RWPE2 (cell line): ENCODE measurements around the gene RALA.
A peak's percentile ranks its signal among the peaks of the same experiment; 100 is the strongest.

Experiments used
- ATAC-seq: fragments of 200-7000 bp; cut with Tn5 transposase; 3 replicates; pipeline ENCODE4 v1.9.1; 2021; ENCODE audit warnings: low read depth
- DNase-seq: peaks from one replicate; pipeline ENCODE4 v3.0.0-alpha.2; 2020; ENCODE audit warnings: low spot score
- H3K27ac ChIP-seq: fragments of 450-650 bp; 2 replicates; pipeline ENCODE4 v1.5.1; 2017; ENCODE audit warnings: mild to moderate bottlenecking; ENCODE audit not compliant: poor library complexity, severe bottlenecking
- H3K27me3 ChIP-seq: fragments of 250-450 bp; sonication (Bioruptor Pico); 2 replicates; pipeline ENCODE4 v1.5.1; 2021; ENCODE audit warnings: mild to moderate bottlenecking, moderate library complexity; ENCODE audit not compliant: insufficient read depth, poor library complexity, severe bottlenecking
- H3K36me3 ChIP-seq: fragments of 250-450 bp; sonication (Bioruptor Pico); 2 replicates; pipeline ENCODE4 v1.5.1; 2020; ENCODE audit warnings: low read depth, mild to moderate bottlenecking, moderate library complexity
- H3K4me1 ChIP-seq: fragments of 250-450 bp; sonication (Bioruptor Pico); 2 replicates; pipeline ENCODE4 v1.5.1; 2021; ENCODE audit warnings: mild to moderate bottlenecking, moderate library complexity; ENCODE audit not compliant: insufficient read depth, poor library complexity, severe bottlenecking
- H3K4me3 ChIP-seq: fragments of 250-450 bp; sonication (Bioruptor Pico); 2 replicates; pipeline ENCODE4 v1.5.1; 2021; ENCODE audit warnings: mild to moderate bottlenecking, moderate library complexity; ENCODE audit not compliant: severe bottlenecking
- H3K9me3 ChIP-seq: fragments of 250-450 bp; sonication (Bioruptor Pico); 2 replicates; pipeline ENCODE4 v1.5.1; 2021; ENCODE audit warnings: mild to moderate bottlenecking, moderate library complexity; ENCODE audit not compliant: severe bottlenecking
- CTCF ChIP-seq: fragments of 450-650 bp; IDR thresholded peaks from one replicate; pipeline ENCODE4 v1.5.1; 2017; ENCODE audit warnings: mild to moderate bottlenecking, moderate library complexity; ENCODE audit not compliant: poor library complexity, severe bottlenecking

Gene RALA

GRCh38 chr7:39592586-39592985 is 30.8 kb upstream of the RALA start:
- H3K27ac ChIP-seq, result no peak overlapping the region
- H3K4me1 ChIP-seq, result peaks cover 5% of the 10 kb centered on the region
- no peak for TF ChIP-seq CTCF
- ATAC-seq (peak; percentile 67; the same call in 2 of the 3 replicates), DNase-seq (no peak)
- H3K36me3 ChIP-seq, result no peaks in the 10 kb centered on the region
- H3K27me3 ChIP-seq, result no peaks in the 10 kb centered on the region
- no peaks in the 10 kb centered on the region for H3K9me3 ChIP-seq
- H3K4me3 ChIP-seq, result no peak overlapping the region

GRCh38 chr7:39594988-39595620 is 28.3 kb upstream of the RALA start:
- DNase-seq (no peak), ATAC-seq (no peak)
- H3K27ac ChIP-seq, result no peak overlapping the region
- no peaks in the 10 kb centered on the region for H3K36me3 ChIP-seq
- H3K4me1 ChIP-seq, result no peaks in the 10 kb centered on the region
- no peak for TF ChIP-seq CTCF
- no peaks in the 10 kb centered on the region for H3K27me3 ChIP-seq
- no peaks in the 10 kb centered on the region for H3K9me3 ChIP-seq
- H3K4me3 ChIP-seq, result no peak overlapping the region

GRCh38 chr7:39602351-39602750 is 21.0 kb upstream of the RALA start:
- no peak overlapping the region for H3K4me3 ChIP-seq
- no peak overlapping the region for H3K27ac ChIP-seq
- H3K4me1 ChIP-seq, result peaks cover 4% of the 10 kb centered on the region
- DNase-seq (no peak), ATAC-seq (no peak; the same call in 2 of the 3 replicates)
- H3K36me3 ChIP-seq, result no peaks in the 10 kb centered on the region
- H3K9me3 ChIP-seq, result no peaks in the 10 kb centered on the region
- no peaks in the 10 kb centered on the region for H3K27me3 ChIP-seq
- TF ChIP-seq CTCF, result no peak

GRCh38 chr7:39603924-39604323 is 19.4 kb upstream of the RALA start:
- Histone ChIP-seq H3K27me3 (no peaks in the 10 kb centered on the region), H3K36me3 (no peaks in the 10 kb centered on the region), H3K4me1 (peaks cover 9% of the 10 kb centered on the region), H3K27ac (no peak overlapping the region), H3K4me3 (no peak overlapping the region), H3K9me3 (no peaks in the 10 kb centered on the region)
- ATAC-seq, result no peak
- no peak for DNase-seq
- no peak for TF ChIP-seq CTCF

GRCh38 chr7:39605087-39605486 is 18.3 kb upstream of the RALA start:
- no peak for TF ChIP-seq CTCF
- H3K4me1 ChIP-seq, result peaks cover 16% of the 10 kb centered on the region
- ATAC-seq (peak; percentile 39; the same call in 2 of the 3 replicates), DNase-seq (no peak)
- H3K9me3 ChIP-seq, result no peaks in the 10 kb centered on the region
- peak overlapping the region; percentile 41 for H3K27ac ChIP-seq
- no peaks in the 10 kb centered on the region for H3K27me3 ChIP-seq
- H3K4me3 ChIP-seq, result no peak overlapping the region
- no peaks in the 10 kb centered on the region for H3K36me3 ChIP-seq
